Mammary epithelial cell (primary cell): ENCODE data around the gene CD28.

Source experiments
- CTCF ChIP-seq, 2 donors: IDR thresholded peaks in 1 of 2; conservative IDR thresholded peaks in 1 of 2; 2 replicates each; pipeline ENCODE4 v1.5.1; 2011 to 2012; ENCODE audit warnings: inconsistent platforms in 2 of 2, low read length in 2 of 2, mild to moderate bottlenecking in 2 of 2, control low read depth in 1 of 2, low read depth in 1 of 2; ENCODE audit not compliant: insufficient read depth in 1 of 2; ENCODE audit errors: extremely low read depth in 1 of 2
- EZH2 ChIP-seq: IDR thresholded peaks from 2 replicates; pipeline ENCODE4 v1.6.1; 2012; ENCODE audit warnings: low read length, inconsistent platforms, borderline replicate concordance

DNA sequence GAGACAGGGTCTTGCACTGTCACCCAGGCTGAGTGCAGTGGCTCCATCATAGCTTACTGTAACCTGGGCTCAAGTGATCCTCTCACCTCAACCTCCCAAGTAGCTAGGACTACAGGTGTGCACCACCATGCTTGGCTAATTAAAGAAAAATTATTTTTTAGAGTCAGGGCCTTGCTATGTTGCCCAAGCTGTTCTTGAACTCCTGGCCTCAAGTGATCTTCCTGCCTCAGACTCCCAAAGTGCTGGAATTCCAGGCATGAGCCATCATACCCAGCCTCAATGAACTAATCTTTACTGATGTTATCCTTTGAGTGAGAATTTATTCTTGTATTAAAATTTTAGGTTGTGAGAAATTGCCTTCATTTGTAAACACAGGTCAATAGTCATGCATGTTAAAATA, 27.0 kb upstream of the CD28 start:
- TF ChIP-seq CTCF (conservative IDR thresholded peaks at IDR 0.05 in 1 of 2, IDR thresholded peaks at IDR 0.05 in 1 of 2; ENCODE audit: extremely low read depth in 1 of 2, insufficient read depth in 1 of 2, low read depth in 1 of 2, low read length in 2 of 2) (no peak), EZH2 (no peak)
